ENCODE data around the gene NDUFA5.
"Not testable (repeated sequence)": the region's sequence is repeated elsewhere in the genome, so short reads cannot be mapped to it uniquely, and the experiment has no call there.

DNA sequence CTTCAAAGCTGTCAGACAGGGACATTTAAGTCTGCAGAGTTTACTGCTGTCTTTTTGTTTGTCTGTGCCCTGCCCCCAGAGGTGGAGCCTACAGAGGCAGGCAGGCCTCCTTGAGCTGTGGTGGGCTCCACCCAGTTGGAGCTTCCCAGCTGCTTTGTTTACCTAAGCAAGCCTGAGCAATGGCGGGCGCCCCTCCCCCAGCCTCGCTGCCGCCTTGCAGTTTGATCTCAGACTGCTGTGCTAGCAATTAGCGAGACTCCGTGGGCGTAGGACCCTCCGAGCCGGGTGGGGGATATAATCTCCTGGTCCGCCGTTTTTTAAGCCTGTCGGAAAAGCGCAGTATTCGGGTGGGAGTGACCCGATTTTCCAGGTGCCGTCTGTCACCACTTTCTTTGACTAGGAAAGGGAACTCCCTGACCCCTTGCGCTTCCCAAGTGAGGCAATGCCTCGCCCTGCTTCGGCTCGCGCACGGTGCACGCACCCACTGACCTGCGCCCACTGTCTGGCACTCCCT, 29.8 kb downstream of the NDUFA5 start:
- TF ChIP-seq POLR2A (IDR thresholded peaks at IDR 0.05; ENCODE audit: extremely low read depth, insufficient read length); MYC (IDR thresholded peaks at IDR 0.05; ENCODE audit: low read depth, low read length): not testable (repeated sequence)
- TF ChIP-seq, protein P1, sequence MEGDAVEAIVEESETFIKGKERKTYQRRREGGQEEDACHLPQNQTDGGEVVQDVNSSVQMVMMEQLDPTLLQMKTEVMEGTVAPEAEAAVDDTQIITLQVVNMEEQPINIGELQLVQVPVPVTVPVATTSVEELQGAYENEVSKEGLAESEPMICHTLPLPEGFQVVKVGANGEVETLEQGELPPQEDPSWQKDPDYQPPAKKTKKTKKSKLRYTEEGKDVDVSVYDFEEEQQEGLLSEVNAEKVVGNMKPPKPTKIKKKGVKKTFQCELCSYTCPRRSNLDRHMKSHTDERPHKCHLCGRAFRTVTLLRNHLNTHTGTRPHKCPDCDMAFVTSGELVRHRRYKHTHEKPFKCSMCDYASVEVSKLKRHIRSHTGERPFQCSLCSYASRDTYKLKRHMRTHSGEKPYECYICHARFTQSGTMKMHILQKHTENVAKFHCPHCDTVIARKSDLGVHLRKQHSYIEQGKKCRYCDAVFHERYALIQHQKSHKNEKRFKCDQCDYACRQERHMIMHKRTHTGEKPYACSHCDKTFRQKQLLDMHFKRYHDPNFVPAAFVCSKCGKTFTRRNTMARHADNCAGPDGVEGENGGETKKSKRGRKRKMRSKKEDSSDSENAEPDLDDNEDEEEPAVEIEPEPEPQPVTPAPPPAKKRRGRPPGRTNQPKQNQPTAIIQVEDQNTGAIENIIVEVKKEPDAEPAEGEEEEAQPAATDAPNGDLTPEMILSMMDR (IDR thresholded peaks at IDR 0.05; ENCODE audit: low read depth, low read length) = not testable (repeated sequence)

All from NB4 (cell line).